ENCODE measurements around the gene B3GAT1.

The B3GAT1 gene

DNA sequence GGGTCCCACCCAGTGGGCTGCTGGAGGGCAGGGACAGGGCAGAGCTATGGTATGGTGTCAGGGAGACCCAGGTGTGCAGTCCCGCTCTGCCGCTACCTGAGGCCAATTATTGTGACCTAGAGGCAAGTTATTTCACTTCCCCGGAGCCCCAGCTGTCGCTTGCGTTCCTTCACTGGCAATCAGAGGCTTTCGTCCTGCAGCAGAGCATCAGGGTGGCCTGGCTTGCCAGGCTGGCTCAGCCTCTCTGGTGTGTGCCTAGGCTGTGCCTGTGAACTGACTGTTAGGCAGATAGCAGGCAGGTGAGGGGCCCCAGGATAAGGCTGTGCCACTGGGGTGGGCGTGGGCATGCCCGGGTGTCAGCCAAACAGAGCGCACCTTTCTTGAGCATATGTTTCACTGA, 48.9 kb downstream of the B3GAT1 start:
- TF ChIP-seq, protein P1, sequence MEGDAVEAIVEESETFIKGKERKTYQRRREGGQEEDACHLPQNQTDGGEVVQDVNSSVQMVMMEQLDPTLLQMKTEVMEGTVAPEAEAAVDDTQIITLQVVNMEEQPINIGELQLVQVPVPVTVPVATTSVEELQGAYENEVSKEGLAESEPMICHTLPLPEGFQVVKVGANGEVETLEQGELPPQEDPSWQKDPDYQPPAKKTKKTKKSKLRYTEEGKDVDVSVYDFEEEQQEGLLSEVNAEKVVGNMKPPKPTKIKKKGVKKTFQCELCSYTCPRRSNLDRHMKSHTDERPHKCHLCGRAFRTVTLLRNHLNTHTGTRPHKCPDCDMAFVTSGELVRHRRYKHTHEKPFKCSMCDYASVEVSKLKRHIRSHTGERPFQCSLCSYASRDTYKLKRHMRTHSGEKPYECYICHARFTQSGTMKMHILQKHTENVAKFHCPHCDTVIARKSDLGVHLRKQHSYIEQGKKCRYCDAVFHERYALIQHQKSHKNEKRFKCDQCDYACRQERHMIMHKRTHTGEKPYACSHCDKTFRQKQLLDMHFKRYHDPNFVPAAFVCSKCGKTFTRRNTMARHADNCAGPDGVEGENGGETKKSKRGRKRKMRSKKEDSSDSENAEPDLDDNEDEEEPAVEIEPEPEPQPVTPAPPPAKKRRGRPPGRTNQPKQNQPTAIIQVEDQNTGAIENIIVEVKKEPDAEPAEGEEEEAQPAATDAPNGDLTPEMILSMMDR (IDR thresholded peaks at IDR 0.05; ENCODE audit: low read depth, low read length, missing control alignments) = no peak
- no peak overlapping the region for H3K4me3 ChIP-seq (ENCODE audit: low read depth, low read length)
- in situ Hi-C loops (cut with HindIII; ENCODE audit: low pct_ligation_motif_present, low sequenced_read_pairs) = no loop called here

DNA sequence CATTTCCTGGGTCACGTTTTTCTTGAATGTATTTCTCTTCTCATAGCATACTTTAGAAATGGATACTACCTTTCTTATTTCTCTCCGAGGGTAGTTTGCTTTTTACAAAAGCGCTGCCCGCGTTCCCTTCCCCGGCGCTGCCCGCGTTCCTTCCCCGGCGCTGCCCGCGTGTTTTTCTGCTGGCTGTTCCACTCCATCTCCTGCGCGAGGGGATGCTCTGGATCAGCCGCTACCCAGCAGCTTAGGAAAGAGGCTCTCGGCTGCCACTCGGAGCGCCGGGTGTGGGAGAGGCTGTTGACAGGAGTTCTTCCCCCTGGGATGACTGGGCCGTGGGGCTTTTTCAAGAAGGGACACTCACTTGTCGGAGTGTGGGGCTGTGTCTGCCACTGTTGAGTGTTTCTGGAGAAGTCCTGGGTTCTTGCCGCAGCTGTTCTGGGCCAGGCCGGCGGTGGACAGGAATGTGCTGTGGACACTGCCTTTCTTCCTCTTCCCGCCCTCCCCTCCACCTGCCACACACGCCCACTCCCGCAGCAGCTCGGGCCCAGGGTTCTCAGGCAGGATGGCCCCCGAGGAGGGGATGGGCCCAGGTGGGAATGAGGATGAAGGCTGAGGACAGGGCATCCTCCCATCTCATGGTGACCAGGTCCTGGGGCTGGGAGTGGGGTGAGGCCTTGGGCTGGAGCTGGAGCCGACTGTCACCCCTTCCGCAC, 49.7 kb downstream of the B3GAT1 start:
- H3K27me3 ChIP-seq (replicated peaks) = no peaks in the 10 kb centered on the region
- TF ChIP-seq, protein P1 (IDR thresholded peaks at IDR 0.05; ENCODE audit: low read depth, low read length, missing control alignments) = no peak
- no peak overlapping the region for H3K27ac ChIP-seq
- in situ Hi-C loops (cut with HindIII; ENCODE audit: low pct_ligation_motif_present, low sequenced_read_pairs) = no loop called here
- no peak for DNase-seq
- H3K4me3 ChIP-seq (ENCODE audit: low read depth, low read length) = no peak overlapping the region
- no peaks in the 10 kb centered on the region for H3K36me3 ChIP-seq (replicated peaks)

More for the DNA sequence above, 48.9 kb downstream of the B3GAT1 start:
- no peaks in the 10 kb centered on the region for H3K27me3 ChIP-seq (replicated peaks)
- no peak overlapping the region for H3K27ac ChIP-seq
- no peaks in the 10 kb centered on the region for H3K36me3 ChIP-seq (replicated peaks)
- no peak for DNase-seq

DNA sequence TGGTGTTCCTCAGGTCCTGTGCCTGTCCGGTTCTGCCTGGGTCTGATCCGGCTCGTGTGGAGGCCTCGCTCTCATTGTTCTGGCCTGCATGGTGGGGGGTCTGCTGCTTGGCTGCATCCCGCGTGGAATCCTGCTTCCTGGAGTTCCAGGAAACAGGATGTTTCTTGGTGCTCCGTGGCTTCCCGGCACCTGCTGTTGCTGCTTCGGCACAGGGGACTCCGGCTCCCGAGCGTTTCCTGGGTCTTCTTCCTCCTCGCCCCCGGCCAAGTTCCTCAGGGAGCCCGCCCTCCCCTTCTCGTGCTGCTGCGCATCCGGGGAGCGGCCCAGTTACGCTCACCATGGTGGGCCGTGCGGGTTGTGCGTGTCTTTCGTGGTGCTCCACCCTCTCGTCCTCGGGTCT, 50.4 kb downstream of the B3GAT1 start:
- in situ Hi-C loops (cut with HindIII; ENCODE audit: low pct_ligation_motif_present, low sequenced_read_pairs) = no loop called here
- no peak for DNase-seq
- Histone ChIP-seq H3K27ac (no peak overlapping the region), H3K4me3 (ENCODE audit: low read depth, low read length) (no peak overlapping the region), H3K27me3 (replicated peaks) (no peaks in the 10 kb centered on the region), H3K36me3 (replicated peaks) (no peaks in the 10 kb centered on the region)
- TF ChIP-seq, protein P1 (IDR thresholded peaks at IDR 0.05; ENCODE audit: low read depth, low read length, missing control alignments) = no peak

DNA sequence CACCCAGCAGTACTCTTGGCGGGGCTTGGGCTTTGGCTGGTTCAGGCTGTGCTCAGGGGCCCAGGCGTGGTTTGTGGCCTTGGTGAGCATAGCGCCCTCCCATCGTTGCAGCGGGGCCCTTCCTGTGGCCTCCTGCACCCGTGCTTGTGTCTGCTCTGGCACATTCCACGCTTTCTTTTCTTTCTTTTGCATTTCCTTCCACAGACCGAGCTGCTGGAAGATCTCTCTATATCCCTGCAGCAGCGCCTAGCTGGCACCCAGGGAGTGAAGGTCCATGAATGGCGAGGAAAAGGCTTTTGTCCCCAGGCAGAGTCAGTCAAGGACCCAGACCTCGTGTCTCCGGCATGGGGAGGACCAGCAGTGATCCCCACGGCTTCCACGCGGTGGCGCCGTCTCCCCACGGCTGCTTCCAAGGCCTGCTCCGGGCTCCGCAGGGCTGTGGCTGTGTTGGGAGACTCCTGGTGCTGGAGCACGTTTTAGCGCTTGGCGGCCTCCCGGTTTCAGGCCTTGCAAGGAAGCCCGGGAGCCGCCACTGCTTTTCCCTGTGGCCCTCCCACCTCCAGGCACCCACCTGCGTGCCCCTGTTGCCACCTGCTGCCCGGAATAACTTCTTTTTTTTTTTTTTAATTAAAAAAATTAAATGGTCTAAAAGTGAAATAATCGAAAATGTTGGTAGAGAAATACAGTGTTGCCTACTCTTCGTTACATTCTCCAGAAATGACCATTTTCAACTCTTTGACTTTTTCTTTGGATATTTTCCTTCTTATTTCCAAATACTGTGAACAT, 51.8 kb downstream of the B3GAT1 start:
- DNase-seq = peak; percentile 72
- in situ Hi-C loops (cut with HindIII; ENCODE audit: low pct_ligation_motif_present, low sequenced_read_pairs) = no loop called here
- Histone ChIP-seq H3K27ac (no peak overlapping the region), H3K27me3 (replicated peaks) (no peaks in the 10 kb centered on the region), H3K36me3 (replicated peaks) (no peaks in the 10 kb centered on the region), H3K4me3 (ENCODE audit: low read depth, low read length) (no peak overlapping the region)
- TF ChIP-seq, protein P1 (IDR thresholded peaks at IDR 0.05; ENCODE audit: low read depth, low read length, missing control alignments) = peak; percentile 81

DNA sequence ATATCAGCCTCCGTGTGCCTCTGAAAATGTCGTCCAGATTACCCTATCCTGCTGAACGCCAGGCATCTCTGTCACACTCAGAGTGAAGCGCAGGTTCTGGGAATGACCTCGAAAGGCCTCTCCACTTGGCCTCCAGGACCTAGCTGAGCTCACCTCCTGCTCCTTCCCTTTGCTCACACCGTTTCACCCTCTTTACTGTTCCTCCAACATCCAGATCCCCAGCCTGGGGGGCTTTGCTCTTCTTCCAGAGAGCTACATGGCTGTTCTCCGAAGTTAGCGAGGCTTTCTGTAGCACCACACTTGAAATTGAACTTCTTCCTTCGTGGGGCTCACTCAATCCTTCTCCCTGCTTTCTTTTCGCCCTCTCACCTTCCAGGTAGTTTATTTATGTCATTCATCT, 52.4 kb downstream of the B3GAT1 start:
- Histone ChIP-seq H3K36me3 (replicated peaks) (no peaks in the 10 kb centered on the region), H3K27me3 (replicated peaks) (no peaks in the 10 kb centered on the region), H3K27ac (no peak overlapping the region), H3K4me3 (ENCODE audit: low read depth, low read length) (no peak overlapping the region)
- TF ChIP-seq, protein P1 (IDR thresholded peaks at IDR 0.05; ENCODE audit: low read depth, low read length, missing control alignments) = no peak
- in situ Hi-C loops (cut with HindIII; ENCODE audit: low pct_ligation_motif_present, low sequenced_read_pairs) = no loop called here
- no peak for DNase-seq
